ENCODE measurements around the gene MAP2K1. TPM values are rescaled to one million over a fixed set of nuclear protein-coding genes. Genes with fewer than 3 reads are reported as not detected.

Gene MAP2K1
- total and polyA plus RNA-seq, 11 donors, result 15.8 to 164 (median 39.3) TPM

DNA sequence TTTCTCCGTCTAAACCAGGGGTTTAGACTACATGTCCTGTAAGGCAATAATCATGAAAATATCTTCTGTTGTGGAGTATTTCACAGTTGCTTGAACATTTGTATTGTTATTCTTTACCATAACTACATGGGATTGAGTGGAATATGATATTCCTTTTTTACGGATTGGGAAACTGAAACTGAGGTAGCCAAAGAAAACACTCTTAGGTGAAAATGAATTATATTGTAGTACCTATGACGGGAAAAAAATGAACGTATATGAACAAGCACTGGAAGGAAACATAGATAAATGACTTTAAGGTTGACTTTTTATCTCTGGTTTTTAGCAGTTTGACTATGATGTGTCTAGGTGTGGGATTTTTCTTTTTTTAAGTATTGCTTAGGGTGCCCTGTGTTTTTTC is 35.6 kb downstream of the MAP2K1 start:
- Histone ChIP-seq H3K4me1 (peaks cover 0 to 27% (median 9%) of the 10 kb centered on the region in 12 donors), H3K36me3 (no peaks in the 10 kb centered on the region), H3K27ac (no peak overlapping the region), H3K27me3 (no peaks in the 10 kb centered on the region), H3K4me3 (no peak overlapping the region), H3K9me3 (peaks cover 0 to 5% (median 0%) of the 10 kb centered on the region in 12 donors)
- 93 to 95% (median 94%) methylated on average over 4 of the region's 4 CpGs for WGBS, 4 donors
- intact Hi-C loops (cut with DNase I), result no loop called here
- DNase-seq (no peak), ATAC-seq (no peak)
- TF ChIP-seq, protein P1, sequence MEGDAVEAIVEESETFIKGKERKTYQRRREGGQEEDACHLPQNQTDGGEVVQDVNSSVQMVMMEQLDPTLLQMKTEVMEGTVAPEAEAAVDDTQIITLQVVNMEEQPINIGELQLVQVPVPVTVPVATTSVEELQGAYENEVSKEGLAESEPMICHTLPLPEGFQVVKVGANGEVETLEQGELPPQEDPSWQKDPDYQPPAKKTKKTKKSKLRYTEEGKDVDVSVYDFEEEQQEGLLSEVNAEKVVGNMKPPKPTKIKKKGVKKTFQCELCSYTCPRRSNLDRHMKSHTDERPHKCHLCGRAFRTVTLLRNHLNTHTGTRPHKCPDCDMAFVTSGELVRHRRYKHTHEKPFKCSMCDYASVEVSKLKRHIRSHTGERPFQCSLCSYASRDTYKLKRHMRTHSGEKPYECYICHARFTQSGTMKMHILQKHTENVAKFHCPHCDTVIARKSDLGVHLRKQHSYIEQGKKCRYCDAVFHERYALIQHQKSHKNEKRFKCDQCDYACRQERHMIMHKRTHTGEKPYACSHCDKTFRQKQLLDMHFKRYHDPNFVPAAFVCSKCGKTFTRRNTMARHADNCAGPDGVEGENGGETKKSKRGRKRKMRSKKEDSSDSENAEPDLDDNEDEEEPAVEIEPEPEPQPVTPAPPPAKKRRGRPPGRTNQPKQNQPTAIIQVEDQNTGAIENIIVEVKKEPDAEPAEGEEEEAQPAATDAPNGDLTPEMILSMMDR (IDR thresholded peaks at IDR 0.05), result no peak
- TF ChIP-seq POLR2A (IDR thresholded peaks at IDR 0.05), result no peak

DNA sequence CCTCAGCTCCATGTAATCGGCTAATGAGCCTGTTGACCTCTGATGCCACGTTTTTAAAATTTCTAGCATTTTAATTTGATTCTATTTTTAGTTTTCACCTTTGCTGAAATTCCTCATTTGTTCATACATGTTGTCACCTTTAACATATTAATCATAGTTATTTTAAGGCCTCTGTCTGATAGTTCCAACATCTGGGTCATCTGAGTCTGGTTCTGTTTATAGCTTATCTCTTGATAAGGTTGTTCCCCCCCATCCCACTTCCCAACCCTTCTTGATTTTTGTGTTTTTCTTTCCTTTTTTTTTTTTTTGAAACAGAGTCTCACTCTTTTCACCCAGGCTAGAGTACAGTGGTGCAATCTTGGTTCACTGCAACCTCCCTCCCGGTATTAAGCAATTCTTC is 36.4 kb downstream of the MAP2K1 start:
- intact Hi-C loops (cut with DNase I), result no loop called here
- H3K4me1 ChIP-seq, result peaks cover 0 to 19% (median under 1%) of the 10 kb centered on the region in 12 donors
- peaks cover 0 to 5% (median 0%) of the 10 kb centered on the region in 12 donors for H3K9me3 ChIP-seq
- H3K27ac ChIP-seq, result no peak overlapping the region
- ATAC-seq (peak in 1 of 4 donors; percentile 31), DNase-seq (no peak)
- no peaks in the 10 kb centered on the region for H3K27me3 ChIP-seq
- H3K36me3 ChIP-seq, result no peaks in the 10 kb centered on the region
- 63 to 73% (median 71%) methylated on average over 3 of the region's 3 CpGs for WGBS, 4 donors
- H3K4me3 ChIP-seq, result no peak overlapping the region
- TF ChIP-seq, protein P1 (IDR thresholded peaks at IDR 0.05), result no peak
- TF ChIP-seq POLR2A (IDR thresholded peaks at IDR 0.05), result no peak

DNA sequence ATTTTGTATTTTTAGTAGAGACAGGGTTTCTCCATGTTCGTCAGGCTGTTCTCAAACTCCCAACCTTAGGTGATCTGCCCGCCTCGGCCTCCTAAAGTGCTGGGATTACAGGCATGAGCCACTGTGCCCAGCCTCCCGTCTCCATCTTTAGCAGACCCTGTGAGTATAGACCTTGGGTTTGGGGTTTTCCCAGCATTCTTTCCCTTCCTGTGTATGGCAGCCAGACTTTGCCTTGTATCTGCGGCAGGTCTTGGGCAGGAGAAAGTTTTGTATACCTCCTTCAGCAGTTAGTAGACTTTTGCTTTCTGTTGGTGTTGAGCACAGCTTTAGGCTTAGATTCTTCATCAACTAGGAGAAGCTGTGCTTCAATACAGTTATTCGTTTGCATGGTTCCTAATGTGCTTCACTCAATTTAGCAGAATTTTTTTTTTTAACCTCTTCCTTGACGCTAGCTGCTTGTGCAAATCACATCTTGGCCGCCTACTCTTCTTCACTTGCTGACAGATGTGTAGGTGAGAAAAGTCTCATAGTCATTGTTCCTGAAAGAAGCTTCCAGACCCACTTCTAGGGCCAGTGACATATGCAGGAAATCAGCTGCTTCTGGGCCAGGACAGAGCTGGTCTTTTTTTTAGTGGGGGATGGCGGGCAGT is 38.4 kb downstream of the MAP2K1 start:
- ATAC-seq, result no peak
- TF ChIP-seq, protein P1 (IDR thresholded peaks at IDR 0.05), result no peak
- TF ChIP-seq POLR2A (IDR thresholded peaks at IDR 0.05), result no peak
- intact Hi-C loops (cut with DNase I), result no loop called here
- Histone ChIP-seq H3K36me3 (no peaks in the 10 kb centered on the region), H3K9me3 (peaks cover 0 to 5% (median 0%) of the 10 kb centered on the region in 12 donors), H3K27ac (no peak overlapping the region), H3K27me3 (no peaks in the 10 kb centered on the region), H3K4me3 (no peak overlapping the region), H3K4me1 (peaks cover 0 to 29% (median 0%) of the 10 kb centered on the region in 12 donors)
- no peak for DNase-seq
- WGBS, 4 donors, result 89 to 93% (median 90%) methylated on average over 9 of the region's 9 CpGs

GRCh38 chr15:66425837-66426236 is 39.1 kb downstream of the MAP2K1 start:
- Histone ChIP-seq H3K4me3 (no peak overlapping the region), H3K27me3 (no peaks in the 10 kb centered on the region), H3K4me1 (peaks cover 0 to 36% (median 0%) of the 10 kb centered on the region in 12 donors), H3K9me3 (peaks cover 0 to 5% (median 0%) of the 10 kb centered on the region in 12 donors), H3K27ac (no peak overlapping the region), H3K36me3 (no peaks in the 10 kb centered on the region)
- no peak for TF ChIP-seq POLR2A (IDR thresholded peaks at IDR 0.05)
- TF ChIP-seq, protein P1 (IDR thresholded peaks at IDR 0.05), result no peak
- DNase-seq, result no peak
- no peak for ATAC-seq
- intact Hi-C loops (cut with DNase I), result no loop called here
- 87 to 88% (median 87%) methylated on average over 4 of the region's 4 CpGs for WGBS, 4 donors
